Stimulated activated effector memory CD8-positive, alpha-beta T cell treated with anti-CD3 and anti-CD28 coated beads, Interleukin-12 subunit alpha, Interleukin-12 subunit beta, amount 100 ng/mL, for 72 hours (primary cell): ENCODE results near the gene TRAF3IP1.
"Not testable (repeated sequence)": the region's sequence is repeated elsewhere in the genome, so short reads cannot be mapped to it uniquely, and the experiment has no call there.

ENCODE experiments used
- ATAC-seq: fragments of 150-1000 bp; cut with Tn5 transposase; 2 replicates; pipeline ENCODE4 v1.10.0; 2021
- DNase-seq, 2 donors: peaks; one replicate each; pipeline ENCODE4 v3.0.0; 2021 to 2022; ENCODE audit warnings: low spot score in 2 of 2
- H3K27ac Mint-ChIP-seq: one replicate; pipeline ENCODE4 v1.8.0; 2022; ENCODE audit warnings: mild to moderate bottlenecking, mixed read lengths
- H3K36me3 Mint-ChIP-seq: one replicate; pipeline ENCODE4 v1.8.0; 2022; ENCODE audit warnings: mild to moderate bottlenecking, mixed read lengths
- H3K4me1 Mint-ChIP-seq: one replicate; pipeline ENCODE4 v1.8.0; 2022; ENCODE audit warnings: mixed read lengths
- H3K4me3 Mint-ChIP-seq: one replicate; pipeline ENCODE4 v1.8.0; 2022; ENCODE audit warnings: mild to moderate bottlenecking, mixed read lengths
- H3K9me3 Mint-ChIP-seq: one replicate; pipeline ENCODE4 v1.8.0; 2022; ENCODE audit warnings: mixed read lengths

Gene TRAF3IP1

DNA sequence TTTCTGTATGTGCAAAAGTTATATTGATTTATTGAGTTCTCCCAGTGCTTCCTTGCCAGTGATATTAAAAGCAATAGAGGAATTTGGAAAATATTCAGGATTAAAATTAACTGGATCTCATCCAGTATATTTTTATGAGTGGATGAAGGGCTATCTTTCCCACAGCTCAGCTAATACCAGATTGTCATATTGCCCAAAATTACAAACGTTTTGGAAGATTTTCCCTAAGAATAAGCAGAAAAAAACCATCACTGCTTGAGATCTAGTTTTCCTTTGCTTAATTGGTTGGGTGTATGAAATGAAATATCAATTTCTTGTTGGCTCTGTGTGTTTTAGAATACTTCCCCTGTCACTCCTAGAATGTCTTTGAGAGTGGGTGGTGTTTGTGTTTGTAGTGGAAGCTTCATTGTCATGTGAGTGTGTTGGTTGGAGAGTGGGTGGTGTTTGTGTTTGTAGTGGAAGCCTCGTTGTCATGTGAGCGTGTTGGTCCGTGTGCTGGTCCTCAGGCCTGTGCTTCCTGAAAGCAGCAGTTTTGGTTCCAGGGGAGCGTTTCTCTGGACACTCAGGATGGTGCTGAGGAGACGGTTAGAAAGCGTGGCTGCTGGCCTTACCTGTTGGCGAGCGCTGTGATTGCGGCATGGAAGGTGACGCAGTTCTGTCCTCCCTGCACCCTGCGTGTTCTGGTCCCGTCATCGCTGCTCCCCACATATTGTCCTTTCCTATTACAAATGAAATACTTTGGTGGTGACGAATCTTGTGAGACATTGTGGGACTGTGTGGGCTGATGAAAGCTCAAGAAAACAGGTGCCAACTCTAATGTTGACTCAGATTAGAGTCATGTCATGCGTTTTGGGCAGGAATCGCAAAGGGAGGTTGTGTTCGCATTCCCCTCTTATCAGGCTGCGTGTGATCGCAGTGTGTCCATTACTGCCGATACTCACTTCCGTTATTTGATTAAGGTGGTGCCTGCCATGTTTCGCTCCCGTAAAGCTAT is 118.8 kb downstream of the TRAF3IP1 start:
- Mint-ChIP-seq H3K4me3 (peak overlapping the region; percentile 37), H3K27ac (peak overlapping the region; percentile 75), H3K4me1 (peaks cover 48% of the 10 kb centered on the region), H3K36me3 (peaks cover 93% of the 10 kb centered on the region), H3K9me3 (no peaks in the 10 kb centered on the region)
- peak; percentile 97 for ATAC-seq
- peak in 1 of 2 donors; percentile 75 for DNase-seq

GRCh38 chr2:238439917-238440316 is 119.6 kb downstream of the TRAF3IP1 start:
- H3K4me1 Mint-ChIP-seq = peaks cover 41% of the 10 kb centered on the region
- H3K36me3 Mint-ChIP-seq = peaks cover 95% of the 10 kb centered on the region
- ATAC-seq (peak; percentile 72), DNase-seq (no peak)
- peak overlapping the region; percentile 37 for H3K4me3 Mint-ChIP-seq
- peak overlapping the region; percentile 44 for H3K27ac Mint-ChIP-seq
- no peaks in the 10 kb centered on the region for H3K9me3 Mint-ChIP-seq

- H3K4me1 Mint-ChIP-seq = peaks cover 41% of the 10 kb centered on the region
- H3K27ac Mint-ChIP-seq = no peak overlapping the region
- peaks cover 98% of the 10 kb centered on the region for H3K36me3 Mint-ChIP-seq
- no peak for ATAC-seq
- DNase-seq = no peak
- H3K4me3 Mint-ChIP-seq = peak overlapping the region; percentile 37
- H3K9me3 Mint-ChIP-seq = no peaks in the 10 kb centered on the region
These were observed 120.0 kb downstream of the TRAF3IP1 start for GRCh38 chr2:238440331-238440730.

DNA sequence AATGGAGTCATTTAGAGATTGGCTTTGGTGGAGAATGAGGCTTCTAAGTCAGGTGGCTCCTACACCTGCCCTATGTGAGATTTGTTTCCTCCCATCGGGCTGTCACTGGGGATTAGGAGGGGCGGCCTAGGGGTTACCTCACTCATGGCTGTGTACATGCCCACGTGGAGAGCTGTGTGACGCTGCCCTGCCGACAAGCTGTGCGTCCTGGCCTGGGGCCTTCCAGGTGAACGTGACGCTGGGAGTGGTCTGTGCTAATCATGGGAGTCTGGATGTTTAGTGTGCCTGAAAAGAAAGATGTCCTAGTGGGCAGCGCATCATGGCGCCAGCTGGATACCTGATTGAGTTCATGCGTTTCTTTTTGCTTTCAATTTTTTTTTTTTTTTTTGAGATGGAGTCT is 120.4 kb downstream of the TRAF3IP1 start:
- Mint-ChIP-seq H3K36me3 (peaks cover 98% of the 10 kb centered on the region), H3K4me3 (peak overlapping the region; percentile 37), H3K4me1 (peaks cover 41% of the 10 kb centered on the region), H3K27ac (no peak overlapping the region), H3K9me3 (no peaks in the 10 kb centered on the region)
- no peak for DNase-seq
- ATAC-seq = no peak

DNA sequence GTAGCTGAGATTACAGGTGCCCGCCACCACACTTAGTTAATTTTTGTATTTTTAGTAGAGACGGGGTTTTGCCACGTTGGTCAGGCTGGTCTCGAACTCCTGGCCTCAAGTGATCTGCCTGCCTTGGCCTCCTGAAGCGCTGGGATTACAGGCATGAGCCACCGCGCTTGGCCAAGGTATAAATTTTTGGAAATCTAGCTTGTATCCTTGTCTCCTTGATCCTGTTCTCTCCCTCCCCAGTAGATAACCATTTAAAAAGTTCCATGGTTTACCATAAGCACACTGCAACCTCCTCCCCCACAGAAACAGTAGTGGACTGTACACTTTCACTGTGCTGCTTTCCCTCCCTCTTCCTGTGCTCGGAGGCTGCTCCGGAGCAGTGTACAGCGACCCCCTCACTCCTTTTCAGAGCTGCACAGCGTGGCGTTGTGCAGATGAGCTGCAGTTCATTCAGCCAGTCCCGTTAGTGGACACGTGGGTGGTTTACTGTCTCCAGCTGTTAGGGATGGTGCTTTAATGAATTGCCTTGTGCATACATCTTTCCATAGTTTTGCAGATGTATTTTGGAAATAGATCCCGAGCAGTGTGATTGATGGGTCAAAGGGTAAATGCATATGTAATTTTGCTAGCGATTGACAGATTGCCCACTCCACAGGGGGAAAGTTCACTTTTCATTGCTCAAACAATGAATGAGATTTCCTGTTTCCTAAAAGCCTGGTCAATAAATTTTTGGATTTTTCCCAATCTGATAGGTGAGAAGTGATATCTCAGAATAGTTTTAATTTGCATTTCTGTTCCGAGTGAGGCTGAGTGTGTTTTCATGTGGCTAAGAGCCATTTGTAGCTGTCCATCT is 121.2 kb downstream of the TRAF3IP1 start:
- no peak for ATAC-seq
- no peak overlapping the region for H3K27ac Mint-ChIP-seq
- peaks cover 98% of the 10 kb centered on the region for H3K36me3 Mint-ChIP-seq
- DNase-seq = no peak
- H3K9me3 Mint-ChIP-seq = no peaks in the 10 kb centered on the region
- no peak overlapping the region for H3K4me3 Mint-ChIP-seq
- H3K4me1 Mint-ChIP-seq = peaks cover 40% of the 10 kb centered on the region

DNA sequence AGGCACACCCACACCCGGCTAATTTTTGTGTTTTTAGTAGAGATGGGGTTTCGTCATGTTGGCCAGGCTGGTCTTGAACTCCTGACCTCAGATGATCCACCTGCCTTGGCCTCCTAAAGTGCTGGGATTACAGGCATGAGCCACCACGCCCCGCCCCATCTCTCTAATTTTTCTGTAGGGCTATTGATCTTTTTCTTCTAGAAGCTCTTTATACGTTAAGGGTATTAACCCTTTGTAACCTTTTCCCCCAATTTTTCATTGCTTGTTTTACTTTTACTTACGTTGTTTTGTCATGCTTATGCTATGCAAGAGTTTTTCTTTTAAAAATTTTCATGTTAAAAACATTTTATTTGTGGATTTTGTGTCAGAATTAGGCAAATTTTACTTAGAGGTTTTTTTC is 121.9 kb downstream of the TRAF3IP1 start:
- not testable (repeated sequence) for H3K9me3 Mint-ChIP-seq, H3K4me3 Mint-ChIP-seq, ATAC-seq, DNase-seq
- H3K36me3 Mint-ChIP-seq = peaks cover 98% of the 10 kb centered on the region
- peak overlapping the region; percentile 30 for H3K27ac Mint-ChIP-seq
- H3K4me1 Mint-ChIP-seq = peaks cover 33% of the 10 kb centered on the region

GRCh38 chr2:238444242-238444641 is 123.9 kb downstream of the TRAF3IP1 start:
- DNase-seq (no peak), ATAC-seq (no peak)
- Mint-ChIP-seq H3K36me3 (peaks cover 98% of the 10 kb centered on the region), H3K4me1 (peaks cover 28% of the 10 kb centered on the region), H3K4me3 (no peak overlapping the region), H3K27ac (peak overlapping the region; percentile 43), H3K9me3 (no peaks in the 10 kb centered on the region)

- Mint-ChIP-seq H3K9me3 (no peaks in the 10 kb centered on the region), H3K36me3 (peaks cover 97% of the 10 kb centered on the region), H3K4me3 (no peak overlapping the region), H3K4me1 (peaks cover 16% of the 10 kb centered on the region), H3K27ac (no peak overlapping the region)
- DNase-seq = no peak
- ATAC-seq = no peak
These were observed 125.3 kb downstream of the TRAF3IP1 start for GRCh38 chr2:238445409-238446190.

DNA sequence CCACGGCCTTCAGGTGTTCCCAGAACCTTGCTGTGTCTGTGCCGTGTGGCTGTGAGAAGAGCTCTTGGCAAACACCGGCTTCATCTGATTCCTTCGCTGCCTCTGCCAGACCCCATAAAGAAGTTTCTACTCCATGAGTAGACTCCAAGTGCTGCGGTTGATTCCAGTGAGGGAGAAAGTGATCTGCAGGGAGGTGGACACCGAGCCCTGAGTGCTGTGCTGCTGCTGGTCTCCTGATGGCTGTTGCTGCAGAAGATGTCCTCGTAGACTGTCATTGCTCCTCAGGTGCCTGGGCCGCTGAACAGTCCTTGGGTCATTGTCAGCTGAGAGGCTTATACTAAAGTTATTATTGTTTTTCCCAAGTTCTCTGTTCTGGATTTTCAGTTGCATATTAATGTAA is 126.1 kb downstream of the TRAF3IP1 start:
- ATAC-seq = no peak
- peaks cover 97% of the 10 kb centered on the region for H3K36me3 Mint-ChIP-seq

GRCh38 chr2:238448031-238448955 is 128.0 kb downstream of the TRAF3IP1 start:
- no peak for ATAC-seq
- peaks cover 92% of the 10 kb centered on the region for H3K36me3 Mint-ChIP-seq

More for the DNA sequence above, 126.1 kb downstream of the TRAF3IP1 start:
- H3K4me3 Mint-ChIP-seq = no peak overlapping the region
- H3K9me3 Mint-ChIP-seq = no peaks in the 10 kb centered on the region
- no peak overlapping the region for H3K27ac Mint-ChIP-seq
- peaks cover 9% of the 10 kb centered on the region for H3K4me1 Mint-ChIP-seq
- no peak for DNase-seq

DNA sequence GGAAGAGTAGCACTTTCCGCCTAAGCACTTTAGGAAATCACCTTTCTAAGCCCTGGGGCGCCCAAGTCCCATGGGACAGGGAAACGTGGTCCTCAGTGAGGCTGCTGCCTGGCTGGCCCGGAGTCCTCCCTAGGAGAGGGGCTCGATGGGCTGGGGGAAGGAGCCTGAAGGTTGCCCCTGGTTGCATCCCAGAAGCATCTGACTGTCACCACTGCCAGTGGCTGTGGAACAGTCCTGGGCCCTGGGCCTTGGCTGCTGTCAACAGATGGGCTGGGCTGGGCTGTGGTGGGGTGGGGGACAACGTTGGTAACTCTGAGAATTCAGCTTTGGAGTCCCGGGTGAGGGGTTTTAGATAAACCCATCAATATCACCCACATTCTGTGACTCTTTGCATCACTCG is 128.9 kb downstream of the TRAF3IP1 start:
- peak in 1 of 2 donors; percentile 40 for DNase-seq
- peaks cover 82% of the 10 kb centered on the region for H3K36me3 Mint-ChIP-seq
- H3K9me3 Mint-ChIP-seq = no peaks in the 10 kb centered on the region

More at GRCh38 chr2:238448031-238448955, 128.0 kb downstream of the TRAF3IP1 start:
- peak in 1 of 2 donors; percentile 44 for DNase-seq
- no peaks in the 10 kb centered on the region for H3K9me3 Mint-ChIP-seq
- H3K4me1 Mint-ChIP-seq = peaks cover 5% of the 10 kb centered on the region
- H3K27ac Mint-ChIP-seq = peak overlapping the region; percentile 77
- no peak overlapping the region for H3K4me3 Mint-ChIP-seq

DNA sequence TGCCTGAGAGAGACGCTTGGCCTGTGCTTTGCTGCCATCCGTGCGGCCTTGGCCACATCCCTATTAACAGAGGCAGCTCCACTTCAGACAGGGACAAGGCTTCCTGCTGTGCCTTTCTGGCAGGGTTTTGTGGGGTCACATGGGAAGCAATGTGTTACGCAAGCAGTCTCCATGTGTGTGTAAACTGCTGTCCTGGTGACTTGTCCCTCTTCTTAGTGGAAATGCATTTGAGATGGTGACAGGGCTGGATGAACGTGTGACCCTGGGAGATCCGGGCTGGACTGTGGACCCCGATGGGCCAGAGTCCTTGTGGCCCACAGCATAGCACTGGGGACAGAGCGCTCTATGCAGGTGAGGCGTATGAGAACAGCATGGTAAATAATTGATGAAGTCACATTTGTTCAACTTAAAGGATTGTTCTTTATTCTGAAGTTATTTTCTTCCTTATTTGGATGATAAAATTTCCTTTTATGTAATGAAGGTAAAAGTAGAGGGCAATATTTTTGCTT is 129.6 kb downstream of the TRAF3IP1 start:
- peak overlapping the region; percentile 17 for H3K27ac Mint-ChIP-seq
- H3K4me1 Mint-ChIP-seq = peaks cover 5% of the 10 kb centered on the region
- no peaks in the 10 kb centered on the region for H3K9me3 Mint-ChIP-seq
- DNase-seq (peak in 1 of 2 donors; percentile 29), ATAC-seq (no peak)
- H3K36me3 Mint-ChIP-seq = peaks cover 75% of the 10 kb centered on the region
- no peak overlapping the region for H3K4me3 Mint-ChIP-seq

More for the DNA sequence above, 128.9 kb downstream of the TRAF3IP1 start:
- ATAC-seq = no peak
- Mint-ChIP-seq H3K4me3 (no peak overlapping the region), H3K27ac (no peak overlapping the region), H3K4me1 (peaks cover 5% of the 10 kb centered on the region)

DNA sequence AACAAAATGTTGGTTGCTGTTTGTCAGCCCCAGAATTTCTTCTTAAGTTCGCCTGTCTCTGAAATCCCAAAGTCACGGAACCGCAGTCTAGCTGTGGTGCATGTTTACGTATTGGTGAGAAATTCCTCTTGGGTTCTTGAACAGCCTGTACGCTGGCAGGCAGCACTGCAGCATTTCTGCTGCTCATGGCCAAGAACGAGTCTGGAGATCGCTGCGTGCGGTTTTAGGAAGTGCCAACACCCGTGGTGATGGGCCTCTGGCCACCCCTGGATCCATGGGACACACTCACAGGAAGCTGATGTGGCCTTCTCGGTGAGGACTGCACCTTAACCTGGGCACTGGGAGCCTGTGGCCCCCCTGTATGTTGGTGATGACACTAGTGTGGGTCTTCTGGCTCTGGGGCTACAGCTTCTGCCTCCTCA is 130.1 kb downstream of the TRAF3IP1 start:
- peaks cover 70% of the 10 kb centered on the region for H3K36me3 Mint-ChIP-seq

More for the DNA sequence above, 130.1 kb downstream of the TRAF3IP1 start:
- H3K27ac Mint-ChIP-seq = no peak overlapping the region
- H3K4me1 Mint-ChIP-seq = peaks cover 5% of the 10 kb centered on the region
- peaks cover 3% of the 10 kb centered on the region for H3K9me3 Mint-ChIP-seq
- H3K4me3 Mint-ChIP-seq = no peak overlapping the region
- ATAC-seq = no peak
- peak in 1 of 2 donors; percentile 35 for DNase-seq
